Muscle of arm (tissue), 12 donors: ENCODE results near the gene OLFM1. TPM values are rescaled to one million over a fixed set of nuclear protein-coding genes. Genes with fewer than 3 reads are reported as not detected.
"Not testable (repeated sequence)": the region's sequence is repeated elsewhere in the genome, so short reads cannot be mapped to it uniquely, and the experiment has no call there.

Experiments used
- DNase-seq: peaks from one replicate; pipeline ENCODE4 v3.0.0-alpha.2; 2013
- polyA plus RNA-seq, 12 donors: library from polyadenylated mRNA; unstranded; fragments of 120-200 nt; gene quantifications; one replicate each; pipeline ENCODE4 v1.2.1, GENCODE V29; 2013; ENCODE audit not compliant: insufficient read length in 12 of 12

OLFM1 gene
- polyA plus RNA-seq, 12 donors = 2.8 to 25.7 (median 4.2) TPM; not detected in 1

- no peak for DNase-seq
These were observed 17.8 kb downstream of the OLFM1 start for GRCh38 chr9:135105211-135105745.

- no peak for DNase-seq
These were observed 18.5 kb downstream of the OLFM1 start for GRCh38 chr9:135105938-135106491.

- no peak for DNase-seq
These were observed 19.2 kb downstream of the OLFM1 start for GRCh38 chr9:135106551-135107270.

- no peak for DNase-seq
These were observed 20.2 kb downstream of the OLFM1 start for GRCh38 chr9:135107581-135108235.

GRCh38 chr9:135108831-135109510 lies 21.5 kb downstream of the OLFM1 start:
- no peak for DNase-seq

- no peak for DNase-seq
These were observed 22.2 kb downstream of the OLFM1 start for GRCh38 chr9:135109650-135110049.

- DNase-seq = no peak
These were observed 22.9 kb downstream of the OLFM1 start for GRCh38 chr9:135110416-135110815.

GRCh38 chr9:135111600-135111999 lies 24.1 kb downstream of the OLFM1 start:
- not testable (repeated sequence) for DNase-seq

- DNase-seq = no peak
These were observed 28.9 kb downstream of the OLFM1 start for GRCh38 chr9:135116371-135116770.

GRCh38 chr9:135116881-135117280 lies 29.4 kb downstream of the OLFM1 start:
- DNase-seq = no peak

- DNase-seq = no peak
These were observed 29.8 kb downstream of the OLFM1 start for GRCh38 chr9:135117281-135117680.

GRCh38 chr9:135119496-135120064 lies 32.1 kb downstream of the OLFM1 start:
- no peak for DNase-seq

- no peak for DNase-seq
These were observed 32.8 kb downstream of the OLFM1 start for GRCh38 chr9:135120249-135120648.

GRCh38 chr9:135122316-135122715 lies 34.8 kb downstream of the OLFM1 start:
- DNase-seq = no peak

GRCh38 chr9:135123126-135123772 lies 35.8 kb downstream of the OLFM1 start:
- DNase-seq = no peak

- DNase-seq = no peak
These were observed 36.3 kb downstream of the OLFM1 start for GRCh38 chr9:135123773-135124134.

GRCh38 chr9:135126451-135127187 lies 39.2 kb downstream of the OLFM1 start:
- no peak for DNase-seq

GRCh38 chr9:135127718-135128670 lies 40.5 kb downstream of the OLFM1 start:
- peak; percentile 30 for DNase-seq

GRCh38 chr9:135129137-135129695 lies 41.7 kb downstream of the OLFM1 start:
- no peak for DNase-seq
